HEK293T (cell line): ENCODE results near the gene QKI.

ENCODE experiments used
- BHLHE40 ChIP-seq: fragments of 450-650 bp; IDR thresholded peaks from 2 replicates; pipeline ENCODE4 v1.6.1; 2016; ENCODE audit warnings: mild to moderate bottlenecking, moderate library complexity, borderline replicate concordance
- CTBP1 ChIP-seq: fragments of 450-650 bp; IDR thresholded peaks from 2 replicates; pipeline ENCODE4 v1.6.1; 2016; ENCODE audit warnings: borderline replicate concordance
- ELF4 ChIP-seq: fragments of 450-650 bp; IDR thresholded peaks from 2 replicates; pipeline ENCODE4 v1.6.1; 2017; ENCODE audit warnings: antibody characterized with exemption
- FOXA1 ChIP-seq: fragments of 450-650 bp; IDR thresholded peaks from 2 replicates; pipeline ENCODE4 v1.6.1; 2016; ENCODE audit warnings: mild to moderate bottlenecking
- FOXK2 ChIP-seq: fragments of 450-650 bp; IDR thresholded peaks from 2 replicates; pipeline ENCODE4 v1.6.1; 2016; ENCODE audit warnings: mild to moderate bottlenecking
- FOXM1 ChIP-seq: fragments of 450-650 bp; IDR thresholded peaks from 2 replicates; pipeline ENCODE4 v1.6.1; 2017; ENCODE audit warnings: mild to moderate bottlenecking, borderline replicate concordance
- L3MBTL2 ChIP-seq: fragments of 450-650 bp; conservative IDR thresholded peaks from 2 replicates; pipeline ENCODE4 v1.6.1; 2016; ENCODE audit warnings: mild to moderate bottlenecking
- NFRKB ChIP-seq: fragments of 450-650 bp; IDR thresholded peaks from 2 replicates; pipeline ENCODE4 v1.6.1; 2016; ENCODE audit warnings: mild to moderate bottlenecking, moderate library complexity
- SP1 ChIP-seq: fragments of 450-650 bp; IDR thresholded peaks from 2 replicates; pipeline ENCODE4 v1.6.1; 2017
- SUZ12 ChIP-seq: fragments of 450-650 bp; IDR thresholded peaks from 2 replicates; pipeline ENCODE4 v1.6.1; 2016; ENCODE audit warnings: mild to moderate bottlenecking
- TARDBP ChIP-seq: fragments of 450-650 bp; IDR thresholded peaks from 2 replicates; pipeline ENCODE4 v1.6.1; 2016
- ZNF384 ChIP-seq: fragments of 450-650 bp; IDR thresholded peaks from 2 replicates; pipeline ENCODE4 v1.6.1; 2016
- TF ChIP-seq, protein P1 (sequence below): fragments of 450-650 bp; IDR thresholded peaks from 2 replicates; pipeline ENCODE4 v1.6.1; 2016

DNA sequence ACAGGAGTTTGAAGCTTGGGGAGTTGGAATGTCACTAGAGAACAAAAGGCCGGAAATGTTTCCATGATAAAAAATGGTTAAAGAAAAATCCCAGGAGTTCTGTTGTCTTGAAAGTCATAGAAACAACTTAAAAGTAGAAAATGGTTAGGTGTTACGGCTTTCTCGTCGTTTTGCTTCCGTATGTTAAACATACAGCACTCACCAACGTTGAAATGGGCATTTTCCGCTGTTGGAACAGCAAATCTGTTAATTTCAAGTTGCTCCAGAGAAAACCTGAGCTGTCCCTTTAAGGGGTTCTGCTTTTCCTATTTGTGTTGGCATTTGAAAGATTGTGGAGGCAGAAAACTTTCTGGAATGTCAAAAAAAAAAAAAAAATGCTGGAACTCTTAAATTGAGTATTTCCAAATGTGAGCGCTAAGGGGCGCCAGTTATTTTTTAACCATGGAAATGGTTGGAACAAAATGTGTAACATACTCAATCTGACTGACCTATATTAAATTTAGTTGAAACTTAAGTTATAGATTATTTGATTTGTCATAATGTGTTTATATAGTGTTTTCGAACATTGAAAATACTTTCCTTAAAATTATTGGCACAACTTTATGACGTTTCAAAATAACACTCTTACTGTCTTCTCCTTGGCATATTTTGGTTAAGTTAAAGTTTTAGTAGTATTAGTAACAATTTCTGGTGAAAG is 2.2 kb downstream of the QKI start:
- TF ChIP-seq SUZ12 (no peak), BHLHE40 (no peak), FOXK2 (no peak), NFRKB (no peak), ZNF384 (peak; percentile 97), SP1 (no peak), CTBP1 (no peak), FOXM1 (no peak), TARDBP (no peak), FOXA1 (no peak), ELF4 (no peak), L3MBTL2 (no peak)
- TF ChIP-seq, protein P1, sequence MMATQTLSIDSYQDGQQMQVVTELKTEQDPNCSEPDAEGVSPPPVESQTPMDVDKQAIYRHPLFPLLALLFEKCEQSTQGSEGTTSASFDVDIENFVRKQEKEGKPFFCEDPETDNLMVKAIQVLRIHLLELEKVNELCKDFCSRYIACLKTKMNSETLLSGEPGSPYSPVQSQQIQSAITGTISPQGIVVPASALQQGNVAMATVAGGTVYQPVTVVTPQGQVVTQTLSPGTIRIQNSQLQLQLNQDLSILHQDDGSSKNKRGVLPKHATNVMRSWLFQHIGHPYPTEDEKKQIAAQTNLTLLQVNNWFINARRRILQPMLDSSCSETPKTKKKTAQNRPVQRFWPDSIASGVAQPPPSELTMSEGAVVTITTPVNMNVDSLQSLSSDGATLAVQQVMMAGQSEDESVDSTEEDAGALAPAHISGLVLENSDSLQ = no peak
